Measurements from ENCODE around the gene LRRTM3.

Gene LRRTM3

DNA sequence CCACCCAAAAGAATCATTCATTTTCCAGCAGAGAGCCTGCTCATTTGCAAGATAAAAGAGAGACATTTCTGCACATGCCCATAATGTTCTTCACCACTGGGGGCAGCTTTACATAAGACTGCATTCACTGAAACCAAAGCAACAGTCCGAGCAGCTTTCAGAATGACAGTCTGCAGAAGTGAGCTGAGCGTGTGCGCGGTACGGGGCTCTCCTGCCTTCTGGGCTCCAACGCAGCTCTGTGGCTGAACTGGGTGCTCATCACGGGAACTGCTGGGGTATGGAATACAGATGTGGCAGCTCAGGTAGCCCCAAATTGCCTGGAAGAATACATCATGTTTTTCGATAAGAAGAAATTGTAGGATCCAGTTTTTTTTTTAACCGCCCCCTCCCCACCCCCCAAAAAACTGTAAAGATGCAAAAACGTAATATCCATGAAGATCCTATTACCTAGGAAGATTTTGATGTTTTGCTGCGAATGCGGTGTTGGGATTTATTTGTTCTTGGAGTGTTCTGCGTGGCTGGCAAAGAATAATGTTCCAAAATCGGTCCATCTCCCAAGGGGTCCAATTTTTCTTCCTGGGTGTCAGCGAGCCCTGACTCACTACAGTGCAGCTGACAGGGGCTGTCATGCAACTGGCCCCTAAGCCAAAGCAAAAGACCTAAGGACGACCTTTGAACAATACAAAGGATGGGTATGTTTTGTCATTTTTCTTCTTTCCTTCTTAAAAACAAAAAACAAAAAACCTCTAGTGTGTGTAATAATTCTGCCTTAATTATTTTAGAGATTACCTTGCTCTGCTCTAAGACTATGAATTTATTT is at the start of gene LRRTM3:
TSS of gene LRRTM3 (plus strand) at position 141 of the 820 bp plus-strand sequence.
- H3K27ac ChIP-seq = no peak within 1 kb of the TSS
- no peak within 1 kb of the TSS for H3K4me3 ChIP-seq

DNA sequence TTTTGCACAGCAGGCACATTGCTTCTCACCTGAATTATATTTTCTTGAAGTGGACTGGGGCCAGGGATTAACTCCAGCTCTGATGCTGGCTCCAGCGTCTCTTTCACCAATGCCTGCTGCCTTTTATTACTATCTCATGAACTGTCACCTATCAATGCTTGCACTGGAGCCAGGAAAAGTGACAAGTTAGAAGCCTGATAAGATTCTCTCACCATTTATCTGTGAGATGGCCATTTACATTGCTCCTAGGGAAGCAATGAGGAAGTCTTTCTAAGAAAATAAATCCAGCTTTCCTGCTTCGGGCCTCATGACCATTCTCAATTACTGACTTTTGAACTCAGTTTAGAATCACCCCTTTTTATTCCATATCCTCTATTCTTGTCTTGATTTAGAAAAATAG is 48.5 kb upstream of the LRRTM3 start:
- Histone ChIP-seq H3K27ac (no peak overlapping the region), H3K4me3 (no peak overlapping the region)

DNA sequence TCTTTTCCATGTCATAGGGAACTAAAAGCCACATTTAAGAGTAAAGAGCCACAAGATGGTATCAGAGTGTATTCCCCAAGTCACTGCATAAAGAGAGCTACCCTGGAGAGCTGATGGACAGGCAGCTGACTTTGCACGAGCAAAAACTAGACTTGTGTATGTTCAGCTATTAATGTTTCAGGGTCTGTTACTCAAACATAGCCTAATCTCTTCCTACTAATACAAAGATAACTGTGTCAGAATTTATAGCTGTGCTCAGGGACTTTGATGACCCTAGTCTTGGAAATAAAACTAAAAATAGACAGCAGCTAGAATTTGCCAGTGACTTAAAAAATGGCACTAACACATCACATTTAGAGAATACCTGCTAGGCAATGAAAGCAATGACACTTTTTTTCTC is 45.5 kb upstream of the LRRTM3 start:
- no peak overlapping the region for H3K4me3 ChIP-seq
- H3K27ac ChIP-seq = no peak overlapping the region

DNA sequence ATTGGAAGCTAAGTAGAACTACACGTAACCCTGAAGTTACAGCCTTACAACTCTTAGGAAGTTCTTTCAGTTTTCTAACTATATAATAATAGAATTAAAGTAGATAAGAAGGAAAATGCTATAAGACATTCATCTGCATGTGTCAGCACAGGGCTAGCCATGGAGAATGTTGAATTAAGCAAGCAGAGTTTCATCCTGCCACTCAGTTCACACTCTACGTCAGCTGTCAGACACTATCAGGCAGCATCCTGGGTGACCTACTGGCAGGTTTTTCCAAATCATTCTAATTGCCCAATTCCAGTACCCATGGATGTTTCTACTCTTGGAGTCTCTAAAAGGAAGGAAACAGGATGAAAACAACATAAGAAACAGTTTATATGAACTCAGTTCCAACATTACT is 45.0 kb upstream of the LRRTM3 start:
- Histone ChIP-seq H3K4me3 (no peak overlapping the region), H3K27ac (no peak overlapping the region)

DNA sequence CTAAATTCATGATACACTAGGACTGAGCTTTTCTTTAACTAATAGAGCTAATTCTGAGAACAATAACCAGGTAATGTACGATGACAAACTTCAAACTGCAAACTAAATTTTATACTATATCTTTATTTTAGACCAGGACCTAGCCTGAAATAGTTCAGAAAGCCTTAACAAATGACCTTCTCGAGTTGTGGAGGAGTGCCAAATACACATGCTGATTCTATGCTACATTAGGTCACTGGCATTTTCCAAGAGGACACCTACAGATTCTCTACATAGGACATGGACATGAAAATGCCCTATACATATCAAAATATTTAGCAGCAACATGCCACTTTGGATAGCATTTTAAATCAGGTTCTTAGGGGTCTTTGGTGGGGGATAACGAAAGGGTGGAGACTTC is 44.0 kb upstream of the LRRTM3 start:
- Histone ChIP-seq H3K4me3 (no peak overlapping the region), H3K27ac (no peak overlapping the region)

DNA sequence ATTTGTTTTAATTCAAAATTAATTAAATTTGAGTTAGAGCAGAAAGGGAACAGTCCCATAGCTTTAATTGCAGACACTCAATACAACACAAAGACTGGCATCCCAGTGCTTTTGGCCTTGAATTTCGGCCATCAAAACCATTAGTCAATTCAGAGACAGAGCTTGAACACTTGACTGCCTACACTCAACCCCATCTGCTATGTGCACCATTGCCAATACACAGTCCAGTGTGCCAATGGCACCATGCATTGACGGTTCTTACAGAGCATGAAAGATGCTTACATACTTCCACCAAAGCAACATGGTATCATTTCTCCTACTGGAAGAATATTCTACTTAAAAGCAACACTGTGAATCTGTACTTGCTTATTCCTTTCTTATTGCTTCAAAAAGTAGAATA is 43.6 kb upstream of the LRRTM3 start:
- Histone ChIP-seq H3K4me3 (no peak overlapping the region), H3K27ac (no peak overlapping the region)

DNA sequence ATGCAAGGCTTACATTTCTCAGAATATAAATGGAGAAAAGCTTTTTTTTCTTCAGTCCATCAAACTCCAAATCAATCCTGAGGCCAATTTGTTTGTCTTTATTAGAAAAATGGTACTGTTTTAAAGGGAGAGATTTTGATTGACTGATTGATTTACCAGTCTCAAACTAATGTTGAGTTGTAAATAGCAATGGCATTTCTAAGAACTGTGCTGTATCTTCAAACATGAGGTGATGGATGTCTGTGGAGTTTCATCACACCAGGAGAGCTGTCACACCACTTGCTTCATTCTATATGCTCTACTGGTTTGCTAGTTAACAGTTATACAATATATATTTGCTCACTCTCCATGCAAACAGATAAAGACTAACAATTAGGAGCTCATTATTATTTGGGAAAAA is 39.0 kb upstream of the LRRTM3 start:
- H3K4me3 ChIP-seq = no peak overlapping the region
- no peak overlapping the region for H3K27ac ChIP-seq

DNA sequence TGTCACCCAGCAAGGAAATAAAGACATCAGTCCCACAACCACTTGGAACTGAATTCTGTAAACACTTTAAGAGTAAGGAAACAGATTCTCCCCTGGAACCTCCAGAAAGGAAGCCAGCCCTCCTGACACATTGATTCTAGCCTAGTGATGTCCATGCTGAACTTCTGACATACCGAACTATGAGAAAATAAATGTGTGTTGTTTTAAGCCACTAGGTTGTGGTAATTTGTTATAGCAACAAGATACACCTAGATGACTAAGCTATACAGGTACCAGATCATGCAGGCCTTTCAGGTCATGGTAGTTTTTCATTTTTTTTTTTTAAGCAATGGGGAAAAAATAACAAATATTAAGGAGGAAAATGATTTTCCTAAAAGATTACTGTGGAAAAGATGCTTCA is 37.6 kb upstream of the LRRTM3 start:
- Histone ChIP-seq H3K4me3 (no peak overlapping the region), H3K27ac (no peak overlapping the region)

DNA sequence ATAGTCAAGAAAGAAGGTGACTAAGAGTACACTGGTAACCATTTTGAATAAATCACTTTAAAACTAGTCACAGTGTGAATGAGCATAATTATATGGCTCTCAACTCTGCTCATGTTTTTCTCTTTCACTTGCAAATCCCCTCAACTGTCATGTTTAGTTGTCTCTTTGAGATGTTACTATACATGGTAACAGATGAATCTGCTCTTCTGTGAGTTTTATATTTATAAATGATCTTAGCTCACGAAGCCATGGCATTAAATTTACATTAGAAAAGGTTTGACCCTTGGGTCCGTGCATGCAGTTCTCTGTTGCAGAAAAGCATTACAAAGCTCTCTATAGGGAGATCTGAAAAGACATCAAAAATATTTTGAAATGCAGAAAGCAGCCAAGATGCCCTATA is 33.0 kb upstream of the LRRTM3 start:
- H3K4me3 ChIP-seq = no peak overlapping the region
- H3K27ac ChIP-seq = no peak overlapping the region

DNA sequence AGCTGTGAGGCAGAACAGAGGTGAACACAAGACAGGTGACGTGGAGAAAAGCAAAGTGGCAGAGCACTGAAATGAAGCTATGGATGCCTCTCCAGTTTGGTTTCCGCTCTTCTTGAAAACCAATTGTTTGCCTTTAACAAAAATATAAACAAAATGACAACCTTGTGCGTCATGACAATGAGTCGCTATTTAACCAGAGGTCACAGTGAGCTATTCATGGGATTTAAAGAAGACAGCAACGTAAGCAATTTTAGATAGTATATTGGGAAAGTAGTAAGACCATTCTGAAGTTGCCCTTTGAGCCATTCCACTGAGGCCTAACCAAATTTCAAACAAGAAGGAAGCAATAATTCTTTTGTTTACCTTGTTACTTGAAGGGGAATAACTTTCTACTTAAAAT is 15.2 kb upstream of the LRRTM3 start:
- Histone ChIP-seq H3K4me3 (no peak overlapping the region), H3K27ac (no peak overlapping the region)

DNA sequence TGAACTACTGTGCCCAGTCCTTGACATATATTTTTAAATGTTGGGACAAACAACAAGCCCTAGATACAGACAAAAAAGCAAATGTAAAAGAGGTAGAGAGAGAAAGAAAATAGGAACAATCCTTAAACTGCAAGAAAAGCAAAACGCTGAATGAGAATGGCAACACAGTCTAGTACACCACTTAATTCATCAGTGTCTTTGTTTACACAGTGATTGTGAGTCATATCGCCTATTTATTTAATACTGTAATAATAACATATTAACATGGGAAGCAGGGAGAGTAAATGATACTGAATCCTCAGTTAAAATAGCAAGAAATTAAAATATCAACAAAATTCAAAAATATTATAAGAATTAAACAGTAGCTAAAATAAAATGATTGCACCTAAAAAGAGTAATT is 9.8 kb upstream of the LRRTM3 start:
- Histone ChIP-seq H3K4me3 (no peak overlapping the region), H3K27ac (no peak overlapping the region)

DNA sequence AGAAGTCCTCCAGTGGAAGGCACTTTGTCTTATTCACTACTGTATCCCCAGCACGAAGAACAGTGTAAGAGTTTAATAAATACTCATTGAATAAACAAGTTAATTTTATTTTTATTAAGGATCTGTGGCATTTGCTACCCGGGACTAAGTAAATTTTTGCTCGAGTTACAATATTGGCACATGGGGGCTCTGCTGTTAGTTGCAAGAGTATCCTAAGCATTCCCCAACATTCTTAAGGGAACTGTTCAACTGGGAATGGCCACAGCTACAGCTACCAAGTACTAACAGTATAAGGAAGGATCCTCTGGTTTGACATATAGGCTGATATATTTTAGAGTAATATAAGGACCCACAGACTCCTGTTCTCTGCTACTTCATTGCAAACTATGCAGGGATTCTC is 8.7 kb upstream of the LRRTM3 start:
- Histone ChIP-seq H3K27ac (no peak overlapping the region), H3K4me3 (no peak overlapping the region)

DNA sequence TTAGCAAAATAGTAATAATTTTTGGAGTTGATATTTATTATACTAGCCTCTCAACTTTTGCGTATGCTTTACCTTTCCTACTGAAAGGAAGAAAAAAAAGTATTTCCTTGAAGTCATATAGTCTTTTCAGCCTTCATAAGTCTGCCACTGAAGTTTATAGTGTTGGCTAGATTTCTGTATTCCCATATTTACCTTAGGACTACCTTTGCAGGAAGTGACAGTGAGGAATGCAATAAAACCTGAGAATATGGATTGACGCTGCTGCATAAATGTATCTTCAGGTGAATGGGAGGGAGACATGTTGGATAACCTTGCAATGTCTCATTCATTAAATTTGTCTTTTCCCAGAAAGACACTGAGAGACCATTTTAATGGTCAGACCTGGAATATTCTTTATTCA is 6.6 kb upstream of the LRRTM3 start:
- H3K4me3 ChIP-seq = no peak overlapping the region
- no peak overlapping the region for H3K27ac ChIP-seq

DNA sequence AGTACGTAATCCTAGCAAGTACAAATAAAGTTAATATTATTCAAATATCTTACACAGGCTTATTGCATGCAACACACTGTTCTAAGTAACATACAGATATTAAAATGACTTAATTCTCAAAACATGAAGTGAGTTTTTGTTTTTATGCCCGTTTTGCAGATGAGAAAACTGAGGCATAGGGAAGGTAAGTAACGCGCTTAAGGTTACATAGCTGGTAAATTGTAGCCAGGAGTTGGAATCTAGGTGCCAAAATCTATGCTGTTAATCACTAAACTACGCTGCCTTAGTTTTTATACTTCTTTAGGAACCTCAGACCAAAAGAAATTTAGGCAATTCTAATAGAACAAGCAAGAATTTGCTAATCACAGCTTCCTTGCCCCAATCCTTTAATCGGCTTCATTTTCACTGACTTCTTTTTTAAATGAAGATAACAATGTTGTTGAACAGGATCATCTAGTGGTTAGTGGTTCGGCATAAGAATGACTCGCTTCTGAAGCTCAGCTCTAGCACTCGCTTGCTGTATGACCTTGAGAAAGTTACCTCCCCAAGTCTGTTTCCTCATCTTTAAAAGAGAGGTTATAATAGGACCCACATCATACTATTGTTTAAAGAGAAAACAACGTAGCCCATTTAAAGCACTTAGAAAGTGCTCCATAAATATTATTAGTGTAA is 1.0 kb upstream of the LRRTM3 start:
- Histone ChIP-seq H3K27ac (no peak overlapping the region), H3K4me3 (no peak overlapping the region)

DNA sequence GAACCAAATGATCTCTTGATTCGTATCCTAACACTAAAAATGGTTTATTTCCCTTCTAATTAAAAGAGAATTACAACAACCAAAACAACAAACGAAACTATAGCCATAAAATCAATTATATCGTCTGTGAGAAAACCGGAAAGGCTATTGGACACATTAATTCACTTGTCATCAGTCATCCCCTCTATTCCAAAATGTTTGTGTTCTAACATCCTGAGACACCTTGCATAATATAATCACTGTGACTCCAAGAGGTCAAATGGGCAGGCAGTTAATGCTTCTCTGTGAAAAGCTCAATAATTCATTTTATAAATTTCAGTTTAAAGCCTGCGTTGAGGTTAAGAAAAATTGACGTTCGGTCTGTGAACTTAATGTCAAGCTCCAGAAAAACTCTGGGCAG is 463 bp upstream of the LRRTM3 start:
- Histone ChIP-seq H3K27ac (no peak overlapping the region), H3K4me3 (no peak overlapping the region)

DNA sequence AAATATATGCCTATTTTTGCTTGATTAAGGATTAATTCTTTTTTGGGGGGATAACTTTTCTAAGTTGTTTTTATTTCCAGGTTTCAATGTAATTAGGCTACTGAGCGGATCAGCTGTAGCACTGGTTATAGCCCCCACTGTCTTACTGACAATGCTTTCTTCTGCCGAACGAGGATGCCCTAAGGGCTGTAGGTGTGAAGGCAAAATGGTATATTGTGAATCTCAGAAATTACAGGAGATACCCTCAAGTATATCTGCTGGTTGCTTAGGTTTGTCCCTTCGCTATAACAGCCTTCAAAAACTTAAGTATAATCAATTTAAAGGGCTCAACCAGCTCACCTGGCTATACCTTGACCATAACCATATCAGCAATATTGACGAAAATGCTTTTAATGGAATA is 1.0 kb downstream of the LRRTM3 start:
- H3K4me3 ChIP-seq = no peak overlapping the region
- no peak overlapping the region for H3K27ac ChIP-seq

DNA sequence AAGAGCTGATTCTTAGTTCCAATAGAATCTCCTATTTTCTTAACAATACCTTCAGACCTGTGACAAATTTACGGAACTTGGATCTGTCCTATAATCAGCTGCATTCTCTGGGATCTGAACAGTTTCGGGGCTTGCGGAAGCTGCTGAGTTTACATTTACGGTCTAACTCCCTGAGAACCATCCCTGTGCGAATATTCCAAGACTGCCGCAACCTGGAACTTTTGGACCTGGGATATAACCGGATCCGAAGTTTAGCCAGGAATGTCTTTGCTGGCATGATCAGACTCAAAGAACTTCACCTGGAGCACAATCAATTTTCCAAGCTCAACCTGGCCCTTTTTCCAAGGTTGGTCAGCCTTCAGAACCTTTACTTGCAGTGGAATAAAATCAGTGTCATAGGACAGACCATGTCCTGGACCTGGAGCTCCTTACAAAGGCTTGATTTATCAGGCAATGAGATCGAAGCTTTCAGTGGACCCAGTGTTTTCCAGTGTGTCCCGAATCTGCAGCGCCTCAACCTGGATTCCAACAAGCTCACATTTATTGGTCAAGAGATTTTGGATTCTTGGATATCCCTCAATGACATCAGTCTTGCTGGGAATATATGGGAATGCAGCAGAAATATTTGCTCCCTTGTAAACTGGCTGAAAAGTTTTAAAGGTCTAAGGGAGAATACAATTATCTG is 1.6 kb downstream of the LRRTM3 start:
- no peak overlapping the region for H3K27ac ChIP-seq
- no peak overlapping the region for H3K4me3 ChIP-seq

DNA sequence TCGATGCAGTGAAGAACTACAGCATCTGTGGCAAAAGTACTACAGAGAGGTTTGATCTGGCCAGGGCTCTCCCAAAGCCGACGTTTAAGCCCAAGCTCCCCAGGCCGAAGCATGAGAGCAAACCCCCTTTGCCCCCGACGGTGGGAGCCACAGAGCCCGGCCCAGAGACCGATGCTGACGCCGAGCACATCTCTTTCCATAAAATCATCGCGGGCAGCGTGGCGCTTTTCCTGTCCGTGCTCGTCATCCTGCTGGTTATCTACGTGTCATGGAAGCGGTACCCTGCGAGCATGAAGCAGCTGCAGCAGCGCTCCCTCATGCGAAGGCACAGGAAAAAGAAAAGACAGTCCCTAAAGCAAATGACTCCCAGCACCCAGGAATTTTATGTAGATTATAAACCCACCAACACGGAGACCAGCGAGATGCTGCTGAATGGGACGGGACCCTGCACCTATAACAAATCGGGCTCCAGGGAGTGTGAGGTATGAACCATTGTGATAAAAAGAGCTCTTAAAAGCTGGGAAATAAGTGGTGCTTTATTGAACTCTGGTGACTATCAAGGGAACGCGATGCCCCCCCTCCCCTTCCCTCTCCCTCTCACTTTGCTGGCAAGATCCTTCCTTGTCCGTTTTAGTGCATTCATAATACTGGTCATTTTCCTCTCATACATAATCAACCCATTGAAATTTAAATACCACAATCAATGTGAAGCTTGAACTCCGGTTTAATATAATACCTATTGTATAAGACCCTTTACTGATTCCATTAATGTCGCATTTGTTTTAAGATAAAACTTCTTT is 2.3 kb downstream of the LRRTM3 start:
- Histone ChIP-seq H3K27ac (no peak overlapping the region), H3K4me3 (no peak overlapping the region)

DNA sequence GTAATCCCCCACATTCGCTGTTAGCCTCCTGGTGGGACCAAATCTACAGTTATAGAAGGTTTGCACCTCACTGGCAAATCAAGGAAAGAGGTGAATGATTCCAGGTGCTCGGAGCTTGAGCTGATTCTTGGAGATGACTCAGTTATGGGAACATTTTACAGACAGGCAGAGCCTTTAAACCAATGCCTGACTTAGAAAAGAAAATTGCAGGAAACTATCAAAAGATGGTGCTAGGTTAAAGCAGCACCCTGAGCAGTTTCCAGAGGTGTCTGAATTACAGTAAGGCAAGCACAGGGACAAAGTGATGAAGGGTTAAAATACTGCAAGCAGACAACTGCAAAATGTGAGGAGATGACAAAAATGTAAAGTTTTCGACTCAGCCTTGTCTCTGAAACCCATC is 2.9 kb downstream of the LRRTM3 start:
- no peak overlapping the region for H3K27ac ChIP-seq
- no peak overlapping the region for H3K4me3 ChIP-seq

DNA sequence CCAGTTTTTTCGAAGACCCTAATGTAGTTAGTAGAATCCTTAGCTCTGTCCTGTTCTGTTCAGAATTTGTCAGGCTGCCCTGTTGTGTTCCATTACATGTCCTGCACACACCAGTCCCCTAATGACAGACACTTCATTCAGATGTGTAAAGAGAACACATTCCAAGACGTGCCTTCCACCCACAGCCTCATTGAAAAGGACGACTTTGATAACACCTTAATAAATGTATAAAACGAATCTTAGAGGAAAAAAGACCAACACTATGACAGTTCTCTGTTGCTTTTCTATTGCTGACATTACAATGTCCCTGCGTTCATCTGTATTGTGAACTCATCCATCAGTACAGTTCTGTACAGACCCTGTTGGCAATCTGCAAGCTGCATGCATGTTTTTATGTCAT is 3.5 kb downstream of the LRRTM3 start:
- Histone ChIP-seq H3K4me3 (no peak overlapping the region), H3K27ac (no peak overlapping the region)

All from skin epidermis (tissue), 12 donors.